ENCODE results near the gene CFAP99. TPM values are rescaled to one million over a fixed set of nuclear protein-coding genes. Genes with fewer than 3 reads are reported as not detected.

The CFAP99 gene
- total RNA-seq, 6 donors from 2014 or later = 0.57 to 24.7 (median 9.3) TPM

GRCh38 chr4:2393353-2394270 is 25.1 kb upstream of the CFAP99 start:
- 21 to 35% methylated on average over 25 to 28 of the region's 28 CpGs for WGBS, 2 donors
- no peaks in the 10 kb centered on the region for H3K27me3 ChIP-seq

GRCh38 chr4:2394528-2394927 is 24.2 kb upstream of the CFAP99 start:
- Histone ChIP-seq H3K4me3 (no peak overlapping the region), H3K4me1 (peaks cover 3 to 12% (median 7%) of the 10 kb centered on the region in 4 donors), H3K27me3 (no peaks in the 10 kb centered on the region), H3K9me3 (no peaks in the 10 kb centered on the region), H3K27ac (no peak overlapping the region), H3K36me3 (no peaks in the 10 kb centered on the region)
- TF ChIP-seq POLR2A (IDR thresholded peaks at IDR 0.05) = no peak
- TF ChIP-seq EP300 (IDR thresholded peaks at IDR 0.05) = no peak
- no peak for TF ChIP-seq CTCF (IDR thresholded peaks at IDR 0.05)
- TF ChIP-seq POLR2AphosphoS5 (IDR thresholded peaks at IDR 0.05) = no peak
- 98% methylated on average over 17 of the region's 17 CpGs; no CpG with 5 or more reads in 1 of the 2 donors for WGBS, 2 donors
- ATAC-seq (ENCODE audit: low FRiP score in 2 of 2) = peak in 1 of 2 donors; percentile 5
- DNase-seq = no peak

More at GRCh38 chr4:2393353-2394270, 25.1 kb upstream of the CFAP99 start:
- Histone ChIP-seq H3K9me3 (no peaks in the 10 kb centered on the region), H3K4me3 (peak overlapping the region in 3 of 4 donors; percentile 5 to 25 (median 13)), H3K36me3 (no peaks in the 10 kb centered on the region), H3K4me1 (peaks cover 4 to 20% (median 7%) of the 10 kb centered on the region in 4 donors), H3K27ac (no peak overlapping the region)
- ATAC-seq (ENCODE audit: low FRiP score in 2 of 2) (peak in 1 of 2 donors; percentile 43), DNase-seq (peak in 1 of 2 donors; percentile 40)
- TF ChIP-seq POLR2AphosphoS5 (IDR thresholded peaks at IDR 0.05) (no peak), EP300 (IDR thresholded peaks at IDR 0.05) (no peak), POLR2A (IDR thresholded peaks at IDR 0.05) (no peak), CTCF (IDR thresholded peaks at IDR 0.05) (no peak)

GRCh38 chr4:2395038-2395437 is 23.7 kb upstream of the CFAP99 start:
- Histone ChIP-seq H3K36me3 (no peaks in the 10 kb centered on the region), H3K4me3 (no peak overlapping the region), H3K27ac (no peak overlapping the region), H3K4me1 (peaks cover 3 to 12% (median 7%) of the 10 kb centered on the region in 4 donors), H3K9me3 (no peaks in the 10 kb centered on the region), H3K27me3 (no peaks in the 10 kb centered on the region)
- TF ChIP-seq POLR2AphosphoS5 (IDR thresholded peaks at IDR 0.05) (no peak), EP300 (IDR thresholded peaks at IDR 0.05) (no peak), POLR2A (IDR thresholded peaks at IDR 0.05) (no peak), CTCF (IDR thresholded peaks at IDR 0.05) (no peak)
- WGBS, 2 donors = 83 to 88% methylated on average over 9 of the region's 9 CpGs
- DNase-seq (no peak), ATAC-seq (ENCODE audit: low FRiP score in 2 of 2) (no peak)

GRCh38 chr4:2395584-2395983 is 23.2 kb upstream of the CFAP99 start:
- H3K27me3 ChIP-seq = no peaks in the 10 kb centered on the region
- DNase-seq = no peak
- ATAC-seq (ENCODE audit: low FRiP score in 2 of 2) = no peak
- H3K4me1 ChIP-seq = peaks cover 3 to 12% (median 7%) of the 10 kb centered on the region in 4 donors
- no peak overlapping the region for H3K27ac ChIP-seq
- H3K4me3 ChIP-seq = no peak overlapping the region
- WGBS, 2 donors = 67 to 86% methylated on average over 3 to 9 of the region's 9 CpGs
- TF ChIP-seq EP300 (IDR thresholded peaks at IDR 0.05) (no peak), POLR2A (IDR thresholded peaks at IDR 0.05) (no peak), POLR2AphosphoS5 (IDR thresholded peaks at IDR 0.05) (no peak)
- no peaks in the 10 kb centered on the region for H3K9me3 ChIP-seq
- H3K36me3 ChIP-seq = no peaks in the 10 kb centered on the region

- Histone ChIP-seq H3K36me3 (no peaks in the 10 kb centered on the region), H3K27me3 (no peaks in the 10 kb centered on the region), H3K27ac (no peak overlapping the region), H3K4me3 (no peak overlapping the region), H3K4me1 (peaks cover 6 to 20% (median 12%) of the 10 kb centered on the region in 4 donors), H3K9me3 (no peaks in the 10 kb centered on the region)
- TF ChIP-seq CTCF (IDR thresholded peaks at IDR 0.05) (no peak), POLR2A (IDR thresholded peaks at IDR 0.05) (no peak), POLR2AphosphoS5 (IDR thresholded peaks at IDR 0.05) (no peak), EP300 (IDR thresholded peaks at IDR 0.05) (no peak)
- no peak for DNase-seq
- ATAC-seq (ENCODE audit: low FRiP score in 2 of 2) = no peak
- WGBS, 2 donors = 69 to 80% methylated on average over 14 to 19 of the region's 21 CpGs
Observed at GRCh38 chr4:2396781-2397368, 21.9 kb upstream of the CFAP99 start.
